ENCODE data around the gene COX6B2.
A peak's percentile ranks its signal among the peaks of the same experiment; 100 is the strongest.

COX6B2 gene

GRCh38 chr19:55362174-55362989, 7.9 kb upstream of the COX6B2 start:
- DNase-seq, result no peak

- DNase-seq, result no peak
Observed at GRCh38 chr19:55360902-55361301, 6.4 kb upstream of the COX6B2 start.

GRCh38 chr19:55358943-55359908, 4.7 kb upstream of the COX6B2 start:
- no peak for DNase-seq

DNA sequence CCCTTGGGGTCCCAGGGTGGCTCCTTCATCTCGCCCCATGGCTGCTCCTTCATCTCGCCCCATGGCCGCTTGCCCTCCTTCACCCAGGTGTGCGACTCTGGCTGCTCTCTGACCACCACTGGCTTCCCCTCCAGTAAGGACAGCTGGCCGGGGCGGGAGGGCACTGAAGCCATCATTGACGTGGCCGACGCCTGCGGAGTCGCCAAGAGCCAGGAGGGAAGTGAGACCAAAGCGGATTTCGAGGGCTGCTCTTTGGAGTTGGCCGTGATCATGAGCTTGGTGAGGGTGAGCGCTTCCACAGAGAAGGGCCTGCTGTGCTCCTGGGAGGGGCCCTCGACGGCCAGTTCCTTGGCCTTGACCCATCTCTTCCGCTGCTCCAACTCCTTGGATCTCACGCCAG, 4.0 kb upstream of the COX6B2 start:
- DNase-seq, result no peak

GRCh38 chr19:55355213-55355821, 798 bp upstream of the COX6B2 start:
- DNase-seq, result no peak

DNA sequence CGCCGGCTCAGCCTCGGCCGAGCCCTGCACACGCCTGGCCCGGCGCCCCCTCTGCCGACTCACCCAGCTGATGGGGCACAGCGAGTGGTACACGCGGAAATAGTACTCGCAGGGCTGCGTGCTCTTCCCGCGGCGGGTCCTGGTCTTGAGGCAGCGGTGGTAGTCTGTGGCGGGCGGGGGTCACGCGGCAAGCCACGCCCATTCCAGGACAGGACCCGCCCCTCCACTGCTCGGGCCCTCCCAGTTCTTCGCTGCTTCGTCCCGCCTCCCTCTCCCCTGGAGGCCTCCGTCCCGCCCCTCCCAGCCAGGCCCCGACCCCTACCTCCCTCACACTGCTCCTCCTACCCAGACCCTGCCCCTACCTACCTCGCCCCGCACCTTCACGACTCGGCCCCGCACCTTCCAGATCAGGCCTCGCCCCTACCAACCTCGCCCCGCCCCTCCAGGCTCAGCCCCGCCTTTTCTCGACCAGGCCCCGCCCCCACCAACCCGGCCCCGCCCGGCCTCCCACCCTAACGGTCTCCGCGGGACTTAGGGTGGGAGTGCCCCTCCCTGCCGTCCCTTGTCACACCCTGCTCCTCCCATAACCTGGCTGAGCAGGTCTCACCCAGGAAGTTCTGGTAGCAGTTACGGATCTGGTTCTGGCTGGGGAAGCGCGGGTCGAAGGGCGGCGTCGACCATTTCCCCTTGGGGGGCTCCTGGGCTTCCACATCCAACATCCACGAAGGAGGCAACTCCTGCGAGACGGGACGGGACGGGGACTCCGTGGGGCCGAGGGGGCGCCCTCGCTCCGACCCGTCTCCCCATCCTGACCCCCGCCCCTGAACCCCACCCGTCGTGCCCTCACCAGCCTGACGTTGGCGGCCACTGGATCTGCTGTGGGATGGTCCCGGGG, 469 bp downstream of the COX6B2 start:
- DNase-seq, result peak; percentile 70

- DNase-seq, result no peak
Observed at GRCh38 chr19:55353356-55353802, 1.1 kb downstream of the COX6B2 start.

GRCh38 chr19:55352549-55353145, 1.9 kb downstream of the COX6B2 start:
- no peak for DNase-seq

- no peak for DNase-seq
Observed at GRCh38 chr19:55352040-55352439, 2.5 kb downstream of the COX6B2 start.

DNA sequence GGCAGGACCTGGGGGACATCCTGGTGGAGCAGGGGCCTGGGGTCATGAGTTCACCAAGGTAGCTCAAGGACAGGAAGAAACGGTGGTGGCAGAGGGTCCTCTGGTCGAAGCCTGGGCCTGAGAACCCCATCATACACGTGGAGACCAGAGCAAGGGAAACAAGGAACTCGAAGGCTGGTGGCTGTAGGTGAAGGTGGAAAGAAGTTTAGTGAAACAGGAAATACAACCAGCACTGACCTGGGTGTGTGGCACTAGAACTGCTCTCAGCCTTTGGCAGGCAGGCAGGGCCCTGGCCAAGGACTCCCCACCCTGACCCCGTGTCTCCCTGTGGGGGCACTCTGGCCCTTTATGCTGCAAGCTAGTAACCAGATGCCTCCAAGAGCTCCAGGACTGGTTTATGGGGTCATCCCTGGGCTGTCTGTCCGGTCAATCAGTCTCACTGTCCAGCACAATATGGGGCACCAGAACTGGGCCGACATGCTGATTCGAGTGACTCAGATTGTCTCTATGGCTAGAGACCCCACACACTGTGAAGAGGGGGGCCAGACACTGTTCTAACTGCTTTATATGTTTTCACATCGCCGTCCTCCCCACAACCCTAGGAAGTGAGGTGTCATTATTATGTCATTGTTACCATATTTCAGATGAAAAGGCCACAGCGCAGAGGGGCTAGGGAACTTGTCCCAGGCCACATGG, 3.8 kb downstream of the COX6B2 start:
- DNase-seq, result no peak

DNA sequence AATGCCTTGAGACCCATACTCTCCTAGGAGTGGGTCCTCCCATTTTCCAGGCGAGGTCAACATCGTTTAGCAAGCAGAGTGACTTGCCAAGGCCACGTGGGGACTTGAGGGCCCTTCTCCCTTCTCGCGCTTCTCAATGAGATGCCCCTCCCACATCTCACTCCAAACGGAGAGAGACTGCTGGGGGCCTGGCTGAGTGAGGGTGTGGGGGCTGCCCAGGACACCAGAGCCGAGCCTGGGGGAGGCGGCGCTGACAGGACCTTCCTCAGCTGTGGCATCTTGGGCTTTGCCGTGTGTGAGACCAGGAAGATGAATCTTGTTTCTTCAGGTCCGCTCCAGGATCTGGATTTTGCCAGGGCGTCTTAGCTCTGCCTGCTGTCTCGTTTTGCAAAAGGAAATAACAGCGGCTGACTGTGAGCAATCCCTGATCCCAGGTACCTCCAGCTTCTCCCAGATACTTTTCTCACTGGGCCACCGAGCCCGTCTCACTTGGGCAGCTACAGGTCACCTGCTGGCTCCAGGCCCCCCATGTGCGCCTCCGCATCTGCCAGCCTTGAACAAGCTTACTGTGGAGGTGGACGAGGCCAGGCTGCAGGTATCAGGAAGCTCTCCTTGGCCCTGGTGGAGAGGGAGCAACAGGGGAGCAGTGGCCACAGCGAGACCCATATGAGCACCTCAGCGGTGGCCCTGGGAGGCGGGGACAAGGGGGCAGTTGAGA, 6.0 kb downstream of the COX6B2 start:
- no peak for DNase-seq

DNA sequence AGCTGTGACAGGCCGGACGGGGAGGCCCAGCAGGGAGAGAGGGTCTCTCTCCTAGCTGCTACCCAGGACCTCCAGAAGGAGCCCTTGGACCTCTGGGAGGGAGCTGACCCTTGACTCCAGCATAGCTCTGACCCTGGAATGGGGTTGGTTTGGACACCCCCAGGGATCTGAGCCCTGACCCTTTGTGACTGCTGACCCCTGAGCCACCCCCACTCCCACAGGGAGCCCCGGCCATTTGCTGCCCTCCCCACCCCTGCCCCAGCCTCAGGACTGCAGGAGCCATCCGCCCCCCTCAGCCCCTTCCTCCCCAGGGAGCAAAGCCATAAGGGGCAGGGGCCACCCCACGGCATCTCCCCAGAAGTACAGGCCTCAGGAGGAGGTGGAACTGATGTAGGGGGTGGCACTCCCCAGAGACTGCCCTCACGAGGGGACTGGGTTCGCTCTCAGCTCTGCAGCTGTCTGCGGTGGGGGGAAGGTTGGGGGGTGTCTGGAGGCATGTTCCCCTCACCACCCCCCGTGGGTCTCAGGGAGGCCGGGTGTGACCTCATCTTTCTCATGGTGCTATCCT, 7.0 kb downstream of the COX6B2 start:
- DNase-seq, result no peak

GRCh38 chr19:55346725-55347441, 7.6 kb downstream of the COX6B2 start:
- DNase-seq, result no peak

- DNase-seq, result no peak
Observed at GRCh38 chr19:55345818-55346724, 8.4 kb downstream of the COX6B2 start.

DNA sequence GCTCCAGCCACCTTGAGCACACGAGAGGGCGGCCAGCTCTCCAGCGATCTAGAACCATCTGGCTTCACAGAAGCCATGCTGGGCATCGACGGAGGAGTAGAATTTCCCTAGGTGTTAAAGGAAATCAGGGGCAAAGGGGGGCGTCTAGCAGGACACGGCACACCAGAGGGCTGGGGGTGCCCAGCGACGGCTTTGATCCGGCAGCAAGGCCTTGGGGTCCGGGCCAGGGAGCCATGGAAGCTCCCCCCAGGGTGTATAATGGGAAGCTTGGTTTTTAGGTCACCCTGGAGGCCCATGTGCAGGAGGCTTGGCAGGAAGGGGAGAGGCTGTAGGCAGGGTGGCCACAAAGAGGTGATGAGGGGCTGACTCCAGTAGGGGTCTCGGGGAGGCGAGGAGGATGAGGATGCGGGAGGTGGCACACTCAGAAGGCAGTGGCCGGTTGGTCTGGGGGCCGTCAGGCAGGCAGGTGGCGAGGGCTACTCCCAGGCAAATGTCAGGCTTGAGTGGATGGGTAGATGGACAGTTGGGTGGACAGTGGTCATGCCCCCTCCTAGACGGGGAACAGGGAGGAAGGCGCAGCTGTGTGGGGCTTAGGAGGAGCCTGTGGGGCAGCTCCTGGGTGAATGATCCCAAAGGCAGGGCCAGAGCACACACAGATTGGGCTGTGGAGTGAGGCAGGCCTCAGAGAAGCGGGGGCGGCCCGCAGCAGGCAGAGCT, 9.3 kb downstream of the COX6B2 start:
- no peak for DNase-seq

- DNase-seq, result no peak
Observed at GRCh38 chr19:55344444-55344843, 10.1 kb downstream of the COX6B2 start.
